ENCODE results near the gene HAAO.

The HAAO gene

GRCh38 chr2:42792583-42793333, at the start of gene HAAO:
TSS of gene HAAO (minus strand) at chr2:42792583. CDS start at chr2:42792536, 47 bp downstream.
- DNase-seq (ENCODE audit: low spot score) = peak; percentile 73
- TF ChIP-seq CTCF (IDR thresholded peaks at IDR 0.05; ENCODE audit: extremely low read depth, insufficient read depth, missing control alignments) = peak; percentile 27
- in situ Hi-C loops (cut with MboI; ENCODE audit: low pct_unique_long_range_greater_than_20kb, low sequenced_read_pairs, unreplicated experiment) = no loop called here

- DNase-seq (ENCODE audit: low spot score) = no peak
- TF ChIP-seq CTCF (IDR thresholded peaks at IDR 0.05; ENCODE audit: extremely low read depth, insufficient read depth, missing control alignments) = no peak
- in situ Hi-C loops (cut with MboI; ENCODE audit: low pct_unique_long_range_greater_than_20kb, low sequenced_read_pairs, unreplicated experiment) = no loop called here
Observed at GRCh38 chr2:42841344-42841743, 49.0 kb upstream of the HAAO start.

GRCh38 chr2:42840760-42841159, 48.4 kb upstream of the HAAO start:
- in situ Hi-C loops (cut with MboI; ENCODE audit: low pct_unique_long_range_greater_than_20kb, low sequenced_read_pairs, unreplicated experiment) = no loop called here
- no peak for TF ChIP-seq CTCF (IDR thresholded peaks at IDR 0.05; ENCODE audit: extremely low read depth, insufficient read depth, missing control alignments)
- no peak for DNase-seq (ENCODE audit: low spot score)

- no peak for DNase-seq (ENCODE audit: low spot score)
- in situ Hi-C loops (cut with MboI; ENCODE audit: low pct_unique_long_range_greater_than_20kb, low sequenced_read_pairs, unreplicated experiment) = no loop called here
- TF ChIP-seq CTCF (IDR thresholded peaks at IDR 0.05; ENCODE audit: extremely low read depth, insufficient read depth, missing control alignments) = no peak
Observed at GRCh38 chr2:42839809-42840501, 47.6 kb upstream of the HAAO start.

- DNase-seq (ENCODE audit: low spot score) = no peak
- in situ Hi-C loops (cut with MboI; ENCODE audit: low pct_unique_long_range_greater_than_20kb, low sequenced_read_pairs, unreplicated experiment) = no loop called here
- TF ChIP-seq CTCF (IDR thresholded peaks at IDR 0.05; ENCODE audit: extremely low read depth, insufficient read depth, missing control alignments) = no peak
Observed at GRCh38 chr2:42838133-42838532, 45.8 kb upstream of the HAAO start.

- in situ Hi-C loops (cut with MboI; ENCODE audit: low pct_unique_long_range_greater_than_20kb, low sequenced_read_pairs, unreplicated experiment) = no loop called here
- TF ChIP-seq CTCF (IDR thresholded peaks at IDR 0.05; ENCODE audit: extremely low read depth, insufficient read depth, missing control alignments) = no peak
- DNase-seq (ENCODE audit: low spot score) = no peak
Observed at GRCh38 chr2:42835577-42836371, 43.4 kb upstream of the HAAO start.
